HG03280 (cell line): ENCODE data around the gene APOA4.

Experiments used
- ATAC-seq: cut with Tn5 transposase; IDR thresholded peaks from one replicate; pipeline ENCODE4 v1.9.1; 2021; ENCODE audit warnings: mild to moderate bottlenecking, moderate library complexity; ENCODE audit not compliant: unreplicated experiment

Gene APOA4

DNA sequence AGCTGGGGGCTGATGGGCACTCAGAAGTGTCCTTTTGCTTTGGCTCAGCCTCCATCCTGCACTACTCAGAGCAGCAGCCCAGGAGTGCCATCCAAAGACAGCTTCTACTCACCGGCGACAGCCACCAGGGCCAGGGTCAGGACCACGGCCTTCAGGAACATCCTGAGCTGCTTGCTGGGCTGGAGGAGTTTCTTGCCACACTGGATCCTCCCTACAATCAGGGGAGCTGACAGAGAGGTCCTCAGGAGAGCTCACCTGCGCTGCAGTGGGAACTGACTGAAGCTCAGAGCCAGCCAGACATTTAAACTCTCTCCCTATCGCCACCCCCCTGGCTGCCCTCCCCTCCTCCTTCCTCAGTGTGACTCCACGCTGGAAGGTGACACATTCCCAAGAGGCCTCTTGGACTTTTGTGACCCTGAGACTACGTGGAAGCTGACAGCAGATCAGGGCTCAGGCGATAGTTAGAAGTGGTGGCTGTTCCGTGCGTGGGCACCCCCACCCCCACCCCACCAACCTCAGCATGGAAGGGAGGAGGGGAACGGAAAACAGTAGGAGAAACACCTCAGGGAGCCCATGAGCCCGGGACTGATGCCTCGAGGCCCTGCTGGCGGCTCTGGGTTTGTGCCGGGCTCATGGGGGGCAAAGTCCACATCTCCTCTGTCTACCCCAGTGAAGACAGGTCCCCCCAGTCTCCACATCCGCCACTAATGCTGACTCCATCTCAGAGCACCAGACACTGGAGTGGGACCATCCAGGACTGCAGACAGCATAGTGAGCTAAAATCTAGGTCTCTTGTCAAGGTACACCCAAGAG, at the start of gene APOA4:
TSS of gene APOA4 (minus strand) at position 274 of the 813 bp plus-strand sequence. CDS start at position 161, 113 bp downstream.
- no peak for ATAC-seq

- no peak for ATAC-seq
Measured at GRCh38 chr11:116871248-116871647, 48.1 kb upstream of the APOA4 start.

GRCh38 chr11:116870054-116870453, 47.0 kb upstream of the APOA4 start:
- no peak for ATAC-seq

GRCh38 chr11:116869610-116870009, 46.5 kb upstream of the APOA4 start:
- no peak for ATAC-seq

- no peak for ATAC-seq
Measured at GRCh38 chr11:116868066-116868465, 45.0 kb upstream of the APOA4 start.

GRCh38 chr11:116867619-116868018, 44.5 kb upstream of the APOA4 start:
- ATAC-seq: no peak

DNA sequence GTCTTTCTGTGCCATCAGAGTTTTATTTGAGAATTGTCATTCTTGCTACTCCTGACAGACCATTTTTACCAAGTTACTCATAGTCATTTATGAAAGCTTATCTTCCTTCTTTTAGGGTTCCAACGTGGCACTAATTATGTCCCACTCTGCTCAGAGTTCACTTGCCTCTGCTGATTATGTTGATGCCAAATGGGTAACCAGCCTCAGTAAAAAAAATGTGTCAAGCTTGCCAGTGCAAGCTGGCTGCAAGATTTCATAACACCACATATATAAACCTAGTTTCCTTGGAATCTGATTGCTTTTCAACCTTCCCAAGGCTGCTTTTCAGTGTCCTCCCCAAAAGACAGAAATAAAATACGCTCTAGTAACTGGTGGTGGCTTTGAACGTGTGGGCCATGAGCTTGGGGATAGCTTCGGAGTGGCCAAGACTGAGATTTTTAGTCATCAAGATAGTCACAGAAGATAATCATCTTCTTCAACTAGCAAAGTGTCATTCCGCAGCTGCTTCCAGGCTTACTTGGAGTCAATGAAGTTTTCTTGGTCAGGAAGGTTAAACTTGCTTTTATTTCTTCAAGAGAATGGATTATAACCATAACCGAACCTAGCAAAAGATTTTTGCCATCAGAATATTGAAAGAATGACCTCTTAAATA, 43.8 kb upstream of the APOA4 start:
- no peak for ATAC-seq

GRCh38 chr11:116865696-116866095, 42.6 kb upstream of the APOA4 start:
- ATAC-seq: no peak

GRCh38 chr11:116864531-116864930, 41.4 kb upstream of the APOA4 start:
- no peak for ATAC-seq

GRCh38 chr11:116862951-116863350, 39.8 kb upstream of the APOA4 start:
- no peak for ATAC-seq

DNA sequence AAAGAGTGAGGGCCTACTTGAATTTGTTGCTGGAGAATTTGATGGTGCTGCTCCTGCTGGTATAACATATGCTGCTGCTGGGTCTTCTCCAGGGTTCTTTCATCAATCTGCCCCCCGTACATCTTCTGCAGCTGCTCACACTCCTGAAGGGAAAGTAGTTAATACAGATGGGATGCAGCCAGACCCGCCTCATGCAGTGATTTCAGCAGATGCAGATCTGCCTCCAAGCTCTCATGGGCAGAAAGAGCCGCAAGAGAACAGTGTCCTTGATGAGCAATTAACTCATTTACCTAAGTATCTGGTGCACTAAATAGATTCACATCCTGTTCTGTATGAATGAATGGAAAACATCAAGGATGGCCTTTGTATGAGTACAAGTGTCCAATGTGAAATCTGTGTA, 39.1 kb upstream of the APOA4 start:
- ATAC-seq: no peak

- ATAC-seq: no peak
Measured at GRCh38 chr11:116861539-116861938, 38.4 kb upstream of the APOA4 start.

- no peak for ATAC-seq
Measured at GRCh38 chr11:116860303-116860702, 37.2 kb upstream of the APOA4 start.

DNA sequence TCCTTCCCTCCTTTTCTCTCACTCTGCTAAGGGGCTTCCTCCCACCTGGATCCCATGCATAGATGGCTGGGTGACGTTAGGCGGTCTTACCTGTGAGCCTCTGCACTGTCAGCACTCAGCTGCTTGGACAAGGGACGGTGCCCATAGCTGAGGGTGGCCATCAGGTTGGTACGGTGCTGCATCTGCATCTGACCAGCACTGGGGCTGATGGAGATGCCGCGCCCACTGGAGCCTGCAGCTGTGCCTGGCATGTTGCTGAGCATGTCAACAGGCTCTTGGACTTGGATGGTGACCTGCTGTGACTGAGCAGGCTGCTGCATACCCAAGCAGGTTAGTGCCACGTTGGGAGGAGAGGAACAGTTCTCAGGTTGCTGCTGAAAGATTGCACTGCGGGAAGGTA, 36.1 kb upstream of the APOA4 start:
- ATAC-seq: no peak

- ATAC-seq: no peak
Measured at GRCh38 chr11:116857936-116858335, 34.8 kb upstream of the APOA4 start.

DNA sequence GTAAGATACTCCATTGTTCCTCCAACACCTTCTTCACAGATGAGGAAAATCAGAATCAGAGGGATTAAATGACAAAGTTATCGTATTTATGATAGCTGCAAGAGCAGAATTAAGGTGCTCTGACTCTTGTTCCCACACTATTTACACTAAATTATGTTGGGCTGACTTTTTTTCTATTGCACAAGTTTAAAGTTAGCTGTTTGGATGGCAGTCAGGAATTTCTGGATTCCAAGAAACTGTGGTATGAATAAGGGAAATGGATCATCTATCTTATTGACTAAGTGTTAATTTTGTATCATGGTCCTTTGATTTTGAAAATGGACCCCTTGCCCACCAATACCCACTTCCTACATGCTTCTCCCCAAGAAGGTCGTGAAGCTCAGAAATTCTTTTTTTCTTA, 34.2 kb upstream of the APOA4 start:
- no peak for ATAC-seq

GRCh38 chr11:116856423-116856822, 33.3 kb upstream of the APOA4 start:
- no peak for ATAC-seq

DNA sequence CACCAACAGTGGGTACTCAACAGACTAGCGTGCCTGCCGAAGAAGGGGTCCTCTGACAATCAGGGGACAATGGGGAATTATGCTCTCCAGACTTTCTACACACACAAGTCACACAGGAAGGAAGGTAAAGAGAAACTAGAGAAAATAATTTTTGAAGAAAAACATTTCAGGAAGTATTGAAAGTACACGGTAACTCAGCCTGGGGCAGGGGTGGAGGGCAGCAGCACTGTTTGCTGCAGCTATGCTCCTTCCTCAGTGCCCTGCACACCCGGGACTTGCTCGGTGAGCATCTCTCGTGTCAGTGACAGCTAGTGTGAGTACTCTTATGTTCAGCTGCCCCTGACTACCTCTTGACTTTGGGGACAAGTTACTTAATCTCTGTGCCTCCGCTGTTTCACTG, 32.3 kb upstream of the APOA4 start:
- ATAC-seq: no peak

- ATAC-seq: peak; percentile 95
Measured at GRCh38 chr11:116853461-116854073, 30.5 kb upstream of the APOA4 start.

- ATAC-seq: no peak
Measured at GRCh38 chr11:116852261-116853031, 29.3 kb upstream of the APOA4 start.

DNA sequence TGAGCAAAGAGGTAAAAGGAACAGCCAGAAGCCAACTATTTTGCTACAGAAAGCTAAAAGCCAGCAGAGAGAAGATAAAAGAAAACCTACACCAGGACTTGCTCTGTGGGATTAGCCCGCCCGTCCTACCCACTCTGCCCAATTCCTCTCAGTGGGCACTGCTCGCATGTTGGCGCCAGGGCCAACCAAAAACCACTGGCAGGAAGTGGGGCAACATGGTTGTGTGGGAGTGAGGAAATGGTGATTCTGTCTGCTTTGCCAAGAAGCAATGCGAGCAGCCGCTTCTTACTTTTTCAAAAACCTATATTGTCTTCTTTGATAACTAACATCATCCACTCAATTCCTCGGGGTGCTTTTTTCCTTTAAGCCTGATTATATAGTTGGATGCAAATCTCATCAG, 28.5 kb upstream of the APOA4 start:
- no peak for ATAC-seq
